NCI-H146 treated with DMSO at 0.1 percent for 48 hours (cell line): ENCODE data around the gene ROPN1.

Experiments used
- DNase-seq: peaks from one replicate; lab custom pipeline; 2025; ENCODE audit not compliant: unreplicated experiment; lab: John Stamatoyannopoulos, UW

ROPN1 gene

GRCh38 chr3:123949641-123950040 is 42.3 kb downstream of the ROPN1 start:
- DNase-seq = no peak

DNA sequence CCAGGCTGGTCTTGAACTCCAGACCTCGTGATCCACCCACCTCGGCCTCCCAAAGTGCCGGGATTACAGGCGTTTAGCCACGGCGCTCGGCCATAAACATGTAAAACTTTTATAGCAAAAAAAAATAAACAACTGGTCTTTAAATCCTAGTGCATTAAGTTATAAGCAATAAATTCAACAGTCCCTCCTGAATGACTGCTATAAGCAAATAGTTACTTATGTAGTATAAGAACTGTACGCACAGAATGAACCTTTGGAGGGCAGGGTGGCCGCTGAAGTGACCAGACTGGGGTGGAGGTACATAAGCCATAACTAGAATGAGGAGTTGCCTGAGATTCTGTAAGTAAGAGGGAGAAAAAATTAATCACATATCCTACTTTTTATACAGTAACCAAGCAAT is 43.5 kb downstream of the ROPN1 start:
- no peak for DNase-seq

GRCh38 chr3:123947482-123947881 is 44.4 kb downstream of the ROPN1 start:
- no peak for DNase-seq

DNA sequence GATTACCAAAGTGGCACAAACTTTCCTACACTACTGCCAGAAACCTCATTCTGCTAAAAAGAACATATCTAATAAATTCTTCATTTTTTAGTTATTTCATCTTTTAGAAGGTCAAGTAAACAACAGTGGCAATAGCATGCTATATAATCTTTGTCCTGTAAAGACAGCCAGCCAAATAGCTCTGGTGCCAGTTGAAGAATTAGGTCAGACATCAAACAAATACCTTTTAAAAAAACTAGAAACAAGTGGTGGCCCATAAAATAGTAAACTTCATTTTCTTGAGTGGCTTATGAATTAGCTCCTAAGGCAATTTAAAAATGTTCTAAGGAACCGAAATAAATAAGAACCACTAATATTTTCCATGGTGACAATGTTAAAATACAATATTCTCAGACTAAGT is 50.4 kb downstream of the ROPN1 start:
- no peak for DNase-seq

- no peak for DNase-seq
Observed at GRCh38 chr3:123941121-123941520, 50.8 kb downstream of the ROPN1 start.

DNA sequence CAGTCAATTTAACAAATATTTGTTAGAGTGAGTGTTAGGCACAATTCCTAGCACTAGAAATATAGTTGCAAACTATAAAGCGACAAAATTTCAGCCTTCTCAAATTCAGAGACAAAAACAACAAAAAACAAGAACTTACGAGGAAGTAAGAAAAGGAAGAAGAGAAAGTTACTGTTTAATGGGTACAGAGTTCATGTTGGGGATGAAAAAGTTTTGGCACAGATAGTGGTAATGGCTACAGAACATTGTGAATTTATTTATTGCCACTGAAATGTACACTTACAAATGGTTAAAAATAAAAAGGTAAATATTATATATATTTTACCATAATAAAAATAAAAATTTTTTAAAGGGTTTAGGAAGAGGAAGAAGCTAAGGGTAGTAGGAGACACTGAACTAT is 52.2 kb downstream of the ROPN1 start:
- no peak for DNase-seq

- DNase-seq = no peak
Observed at GRCh38 chr3:123936400-123936799, 55.5 kb downstream of the ROPN1 start.

GRCh38 chr3:123935830-123936229 is 56.1 kb downstream of the ROPN1 start:
- no peak for DNase-seq

DNA sequence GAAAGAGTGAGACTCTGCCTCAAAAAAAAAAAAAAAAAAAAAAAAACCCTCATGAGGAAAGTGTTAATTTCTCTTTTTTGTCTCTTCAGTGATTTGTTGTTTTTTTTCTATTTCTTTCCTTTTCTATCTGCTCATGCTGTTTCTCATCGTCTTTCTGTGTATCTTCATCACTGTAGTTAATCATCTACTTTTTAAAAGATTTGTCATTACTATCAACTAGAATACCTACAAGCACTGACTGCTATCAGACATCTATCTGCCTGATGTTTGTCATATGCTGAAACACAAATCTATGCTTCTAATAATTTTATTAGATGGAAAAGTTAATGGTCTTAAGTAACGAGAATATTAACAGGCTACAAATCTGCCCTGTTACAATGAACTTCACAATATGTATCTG is 57.7 kb downstream of the ROPN1 start:
- no peak for DNase-seq

GRCh38 chr3:123930445-123930844 is 61.5 kb downstream of the ROPN1 start:
- DNase-seq = no peak

DNA sequence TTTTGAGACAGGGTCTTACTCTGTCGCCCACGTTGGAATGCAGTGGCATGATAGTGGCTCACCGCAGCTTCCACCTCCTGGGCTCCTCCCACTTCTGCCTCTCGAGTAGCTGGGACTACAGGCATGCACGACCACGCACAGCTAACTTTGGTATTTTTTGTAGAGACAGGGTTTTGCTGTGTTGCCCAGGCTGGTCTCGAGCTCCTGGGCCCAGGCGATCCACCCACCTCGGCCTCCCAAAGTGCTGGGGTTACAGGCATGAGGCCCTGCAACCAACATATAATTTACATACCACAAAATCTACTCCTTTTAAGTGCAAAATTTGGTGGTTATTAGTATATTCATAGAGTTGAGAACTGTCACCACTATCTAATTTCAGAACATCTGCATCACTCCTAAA is 62.6 kb downstream of the ROPN1 start:
- no peak for DNase-seq

DNA sequence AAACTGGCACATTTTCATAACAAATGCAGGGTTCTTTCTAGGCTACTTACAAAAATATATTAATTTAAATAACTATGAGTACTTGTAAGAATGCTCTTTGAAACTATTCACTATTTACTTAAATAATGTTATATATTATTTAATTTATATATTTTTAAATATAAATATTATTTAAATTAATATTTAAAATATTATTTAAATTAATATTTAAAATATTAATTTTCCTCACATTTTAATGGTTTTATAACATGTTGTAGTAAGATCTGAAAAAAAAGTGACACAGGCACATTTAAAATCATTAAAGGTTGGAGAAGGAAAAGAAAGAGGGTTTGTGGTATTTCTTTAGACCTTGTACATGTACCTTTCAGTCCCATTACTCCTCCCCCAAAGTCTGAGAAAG is 65.5 kb downstream of the ROPN1 start:
- no peak for DNase-seq

DNA sequence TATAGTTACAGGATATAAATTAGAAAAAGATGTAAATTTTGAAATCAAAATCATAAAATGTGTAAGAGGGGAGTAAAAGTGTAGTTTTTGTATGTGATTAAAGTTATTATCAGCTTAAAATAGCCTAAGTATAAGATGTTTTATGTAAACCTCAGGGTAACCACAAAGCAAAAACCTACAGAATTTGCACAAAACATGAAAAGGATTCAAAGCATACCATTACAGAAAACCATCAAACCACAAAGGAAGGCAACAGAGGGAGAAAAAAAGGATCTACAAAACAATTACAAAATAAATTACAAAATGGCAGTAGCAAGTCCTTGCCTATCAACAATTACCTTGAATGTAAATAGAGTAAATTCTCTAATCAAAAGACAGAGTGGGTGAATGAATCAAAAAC is 71.1 kb downstream of the ROPN1 start:
- DNase-seq = no peak

DNA sequence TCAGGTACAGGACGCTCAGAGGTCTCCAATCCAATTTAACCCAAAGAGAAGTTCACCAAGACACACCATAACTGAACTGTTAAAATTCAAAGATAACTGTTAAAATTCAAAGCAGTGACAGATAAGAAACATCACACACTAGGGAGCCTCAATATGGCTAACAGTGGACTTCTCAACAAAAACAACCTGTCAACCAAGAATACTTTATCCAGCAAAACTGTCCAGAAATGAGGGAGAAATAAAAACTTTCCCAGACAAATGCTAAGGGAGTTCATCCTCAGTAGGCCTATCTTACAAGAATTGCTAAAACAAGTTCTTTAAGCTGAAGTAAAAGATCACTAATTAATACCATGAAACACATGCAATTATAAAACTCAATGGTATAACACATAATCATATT is 71.5 kb downstream of the ROPN1 start:
- no peak for DNase-seq

GRCh38 chr3:123919353-123919752 is 72.6 kb downstream of the ROPN1 start:
- no peak for DNase-seq
